Measurements from ENCODE around the gene STXBP3.
"Not testable (repeated sequence)": the region's sequence is repeated elsewhere in the genome, so short reads cannot be mapped to it uniquely, and the experiment has no call there.

The STXBP3 gene

DNA sequence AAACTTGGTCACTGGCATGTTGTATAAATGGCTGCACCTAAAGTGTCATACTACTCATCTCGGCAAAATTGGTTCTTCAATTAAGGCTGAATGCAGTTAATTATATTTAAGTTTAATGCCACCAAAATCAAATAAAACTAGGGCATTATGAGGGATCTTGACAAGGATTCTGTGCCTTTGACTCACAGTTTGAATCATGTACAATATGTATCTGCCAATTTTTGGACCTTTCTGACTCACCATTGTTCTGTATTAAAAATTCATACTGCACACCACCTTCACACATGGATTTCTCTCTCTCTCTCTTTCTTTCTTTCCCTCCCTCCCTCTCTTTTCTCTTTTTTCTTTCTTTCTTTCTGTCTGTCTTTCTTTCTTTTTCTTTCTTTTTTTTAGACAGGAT, 14.1 kb upstream of the STXBP3 start:
- DNase-seq, result no peak

DNA sequence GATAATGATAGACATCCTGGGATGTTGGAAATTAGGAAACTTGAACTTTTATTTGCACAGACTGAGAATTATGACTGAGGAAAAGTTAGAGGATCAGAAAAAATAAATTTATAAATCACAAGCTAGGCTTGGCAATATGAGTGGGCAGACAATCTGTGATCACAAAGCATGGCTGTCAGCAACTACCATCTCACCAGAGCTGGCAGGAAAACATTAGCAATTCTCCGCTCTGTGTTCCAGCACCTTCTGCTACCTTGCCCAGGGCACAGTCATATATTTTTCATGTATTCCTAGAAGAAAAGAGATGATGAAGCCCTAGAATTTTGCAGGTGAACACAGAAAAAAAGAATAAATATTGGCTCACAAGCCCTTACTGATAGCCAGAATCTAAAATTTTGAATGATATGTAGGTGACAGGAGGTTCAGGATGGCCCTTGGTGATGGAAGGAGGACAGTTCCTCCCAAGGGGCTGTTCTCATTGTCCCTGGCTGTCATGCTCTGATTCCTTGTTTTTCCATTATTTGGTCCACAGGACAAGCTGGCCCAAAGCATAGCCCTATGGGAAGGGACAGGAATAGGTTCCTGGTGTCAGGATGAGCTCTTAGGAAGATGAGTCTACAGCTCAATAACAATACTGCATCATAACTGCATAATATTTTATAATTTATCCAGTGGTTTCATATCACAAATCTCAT, 12.2 kb upstream of the STXBP3 start:
- no peak for DNase-seq

DNA sequence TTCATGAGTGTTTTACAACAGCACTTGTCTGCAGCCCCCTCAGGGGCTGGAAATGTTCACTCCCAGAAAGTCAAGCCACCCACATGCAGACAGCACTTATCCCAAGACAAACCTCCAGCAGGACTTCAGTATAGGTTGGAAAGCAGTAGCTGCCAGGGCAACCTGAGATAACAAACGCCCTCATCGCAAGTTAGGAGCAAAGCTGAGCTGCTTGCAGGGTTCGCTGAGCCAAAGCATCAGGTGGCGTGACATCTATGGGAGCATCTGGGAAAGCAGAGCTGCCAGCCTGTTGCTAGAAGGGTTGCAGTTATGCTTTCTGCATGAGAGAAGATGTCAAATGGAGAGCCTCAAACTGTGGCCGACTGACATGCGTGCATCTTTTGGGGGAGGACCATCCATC, 4.2 kb upstream of the STXBP3 start:
- peak in 1 of 2 experiments; percentile 17 for DNase-seq

GRCh38 chr1:108745980-108746381, 493 bp upstream of the STXBP3 start:
- no peak for DNase-seq

GRCh38 chr1:108747171-108747850, 837 bp downstream of the STXBP3 start:
- DNase-seq, result peak; percentile 66 to 72

GRCh38 chr1:108747898-108748297, 1.4 kb downstream of the STXBP3 start:
- DNase-seq, result no peak

- DNase-seq, result no peak
Measured at GRCh38 chr1:108749081-108749480, 2.6 kb downstream of the STXBP3 start.

DNA sequence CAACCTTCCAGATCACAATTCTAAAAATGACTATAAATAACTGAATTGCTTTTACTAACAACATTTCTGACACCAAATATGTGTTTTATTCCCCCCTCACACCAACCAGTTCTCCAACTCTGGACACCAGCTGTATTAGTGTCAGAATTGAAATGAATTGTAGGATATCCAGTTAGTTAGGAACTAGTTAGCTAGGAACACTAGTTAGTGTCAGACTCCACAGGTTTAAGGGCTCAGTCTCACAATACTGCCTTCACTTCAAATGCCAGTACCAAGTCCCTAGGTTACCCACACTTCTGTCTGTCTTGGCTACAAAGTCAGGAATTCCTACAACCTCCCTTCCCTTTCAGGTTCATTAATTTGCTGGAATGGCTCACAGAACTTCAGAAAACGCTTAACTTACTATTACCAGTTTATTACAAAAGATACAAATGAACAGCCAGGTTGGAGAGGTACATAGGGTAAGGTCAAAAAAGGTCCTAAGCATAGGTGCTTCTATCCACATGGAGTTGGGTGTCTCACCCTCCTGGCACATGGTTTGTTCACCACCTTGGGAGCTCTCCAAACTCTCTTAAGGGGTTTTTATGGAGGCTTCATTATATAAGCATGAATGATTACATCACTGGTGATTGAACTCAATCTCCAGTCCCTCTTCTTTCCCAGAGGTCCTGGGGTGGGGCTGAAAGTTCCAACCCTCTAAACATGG, 4.2 kb downstream of the STXBP3 start:
- DNase-seq, result peak; percentile 28 to 71

DNA sequence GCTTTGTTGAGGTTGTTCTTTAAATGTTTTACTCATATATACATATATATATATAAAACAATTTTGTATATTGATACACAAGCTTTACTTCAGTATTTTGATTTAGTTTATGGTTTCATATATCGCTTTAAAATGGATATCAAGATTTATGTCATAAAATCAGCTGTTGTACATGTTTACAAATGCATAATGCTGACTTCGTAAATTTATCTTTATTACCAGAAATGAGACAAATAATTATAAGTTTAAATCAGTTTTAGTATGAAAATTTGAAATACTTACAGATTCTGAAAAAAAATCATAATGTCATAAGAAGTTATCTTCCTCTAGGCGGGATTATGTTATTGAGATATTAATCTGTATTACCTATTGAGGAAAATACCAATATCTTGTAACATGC, 6.9 kb downstream of the STXBP3 start:
- DNase-seq, result no peak

DNA sequence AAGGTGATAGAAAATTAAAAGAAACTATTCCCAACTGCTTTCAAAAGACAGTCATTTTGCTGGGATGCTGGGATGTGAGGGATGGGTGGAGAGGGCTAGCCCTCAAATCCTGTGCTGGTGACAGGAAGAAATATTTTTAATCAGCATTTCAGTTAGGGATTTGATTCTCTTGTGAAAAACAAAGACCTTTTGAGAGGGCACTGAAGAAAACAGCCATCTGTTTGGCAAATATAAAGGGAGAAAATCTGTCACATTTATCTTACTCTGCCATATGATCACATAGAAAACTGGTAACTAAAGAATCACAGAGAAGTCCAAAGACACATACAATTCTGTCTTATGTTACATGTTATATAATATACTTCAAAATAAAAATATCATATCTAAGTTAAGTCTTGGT, 12.3 kb downstream of the STXBP3 start:
- peak in 1 of 2 experiments; percentile 45 for DNase-seq

- DNase-seq, result no peak
Measured at GRCh38 chr1:108767115-108767514, 20.6 kb downstream of the STXBP3 start.

DNA sequence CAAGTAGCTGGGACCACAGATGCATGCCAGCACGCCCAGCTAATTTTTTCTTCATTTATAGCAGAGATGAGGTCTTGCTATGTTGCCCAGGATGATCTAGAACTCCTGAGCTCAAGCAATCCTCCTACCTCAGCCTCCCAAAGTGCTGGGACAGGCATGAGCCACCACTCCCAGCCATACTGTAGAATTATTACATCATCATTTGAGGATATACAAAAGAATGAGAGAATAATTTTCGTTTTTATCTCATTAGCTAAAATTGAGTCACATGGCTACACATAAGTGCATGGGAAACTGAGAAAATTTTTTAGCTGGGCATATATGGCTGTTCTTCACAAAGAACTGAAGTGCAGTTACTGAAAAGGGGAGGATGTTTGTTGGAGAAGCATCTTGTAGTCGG, 21.2 kb downstream of the STXBP3 start:
- DNase-seq, result no peak

- no peak for DNase-seq
Measured at GRCh38 chr1:108777839-108778238, 31.4 kb downstream of the STXBP3 start.

- no peak for DNase-seq
Measured at GRCh38 chr1:108779455-108779854, 33.0 kb downstream of the STXBP3 start.

DNA sequence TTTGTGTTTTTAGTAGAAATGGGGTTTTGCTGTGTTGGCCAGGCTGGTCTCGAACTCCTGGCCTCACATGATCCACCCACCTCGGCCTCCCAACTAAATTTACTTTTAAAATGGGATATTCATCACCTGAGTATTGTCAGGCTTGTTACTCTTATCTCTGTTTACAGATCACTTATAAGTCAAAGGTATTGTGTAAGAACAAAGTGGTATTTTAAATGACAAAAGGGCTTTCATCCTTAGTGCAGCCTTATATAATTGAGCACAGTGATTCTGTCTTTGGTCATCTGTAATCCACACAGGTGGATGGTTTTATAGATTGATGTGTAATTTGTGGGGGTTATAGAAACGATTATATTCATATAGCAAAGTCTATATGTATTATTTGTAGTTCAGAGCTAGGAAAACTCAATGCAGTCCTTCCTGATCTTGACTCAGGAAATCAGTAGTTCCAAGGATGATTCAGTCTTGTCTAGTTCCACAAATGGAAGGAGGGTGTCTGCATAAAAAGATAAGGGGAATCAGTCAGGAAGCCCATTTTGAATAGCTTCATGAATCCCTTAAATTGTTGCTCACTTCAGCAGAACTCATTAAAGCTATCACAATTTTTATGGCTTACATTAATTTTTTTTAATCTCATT, 34.6 kb downstream of the STXBP3 start:
- no peak for DNase-seq

- DNase-seq, result not testable (repeated sequence)
Measured at GRCh38 chr1:108781575-108781944, 35.1 kb downstream of the STXBP3 start.

GRCh38 chr1:108785264-108785663, 38.8 kb downstream of the STXBP3 start:
- DNase-seq, result no peak

- DNase-seq, result no peak
Measured at GRCh38 chr1:108785880-108786279, 39.4 kb downstream of the STXBP3 start.

DNA sequence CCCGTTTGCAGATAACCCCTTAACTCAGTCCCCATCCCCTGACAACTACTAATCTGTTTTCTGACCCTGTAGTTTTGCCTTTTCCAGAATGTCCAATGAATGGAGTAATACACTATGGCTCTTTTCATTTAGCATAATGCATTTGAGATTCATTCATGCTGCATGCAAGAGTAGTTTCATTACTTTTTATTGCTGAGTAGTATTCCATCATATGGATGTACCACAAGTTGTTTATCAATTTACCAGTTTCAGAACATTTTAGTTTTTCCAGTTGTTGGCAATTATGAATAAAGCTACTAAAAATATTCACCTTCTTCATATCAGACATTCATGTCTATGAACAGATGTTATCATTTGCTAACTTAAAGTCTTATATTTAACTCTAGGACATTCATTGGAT, 45.3 kb downstream of the STXBP3 start:
- DNase-seq, result no peak

DNA sequence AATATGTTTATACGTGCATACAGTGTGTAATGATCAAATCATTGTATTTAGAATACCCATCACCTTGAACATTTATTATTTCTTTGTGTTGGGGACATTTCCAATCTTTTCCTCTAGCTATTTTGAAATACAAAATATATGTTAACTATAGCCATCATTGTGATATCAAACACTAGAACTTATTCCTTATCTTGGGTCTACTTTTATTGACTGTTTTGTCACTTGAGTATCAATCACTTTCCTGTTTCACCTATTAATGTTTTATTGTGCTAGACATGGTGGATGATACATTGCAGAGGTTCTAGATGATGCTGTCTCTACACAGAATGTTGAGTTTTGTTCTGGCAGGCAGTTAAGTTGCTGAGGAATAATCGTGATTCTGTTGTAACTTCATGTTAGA, 45.9 kb downstream of the STXBP3 start:
- no peak for DNase-seq

- no peak for DNase-seq
Measured at GRCh38 chr1:108799001-108799400, 52.5 kb downstream of the STXBP3 start.

DNA sequence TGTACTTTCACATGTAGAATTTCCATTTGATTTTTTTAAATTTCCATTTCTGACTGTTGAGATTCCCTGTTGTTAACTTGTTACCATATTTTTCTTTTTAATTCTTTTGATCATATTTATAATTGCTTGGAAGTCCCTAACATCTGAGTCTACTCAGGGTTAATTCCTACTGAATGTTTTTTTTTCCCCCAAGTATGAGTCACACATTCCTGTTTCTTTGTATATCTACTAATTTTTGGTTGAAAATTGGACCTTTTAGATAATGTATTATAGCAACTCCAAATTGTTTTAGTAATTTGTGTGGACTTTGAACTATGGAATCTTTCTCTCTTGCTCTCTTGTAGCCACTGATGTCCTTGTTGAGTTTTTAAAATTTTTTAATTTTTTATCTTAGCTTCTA, 54.6 kb downstream of the STXBP3 start:
- no peak for DNase-seq

DNA sequence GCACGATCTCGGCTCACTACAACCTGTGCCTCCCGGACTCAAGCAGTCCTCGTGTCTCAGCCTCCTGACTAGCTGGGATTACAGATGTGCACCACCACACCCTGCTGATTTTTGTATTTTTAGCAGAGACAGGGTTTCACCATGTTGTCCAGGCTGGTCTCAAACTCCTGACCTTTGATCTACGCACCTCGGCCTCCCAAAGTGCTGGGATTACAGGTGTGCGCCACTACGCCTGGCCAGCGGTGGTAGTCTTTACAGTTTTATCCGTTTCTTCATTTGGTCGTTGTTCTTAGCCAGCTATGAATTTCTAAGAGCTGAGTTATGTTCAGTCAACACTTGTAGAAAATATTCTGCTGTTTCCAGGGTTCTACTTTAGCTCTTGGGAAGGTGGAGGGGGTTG, 57.1 kb downstream of the STXBP3 start:
- no peak for DNase-seq

DNA sequence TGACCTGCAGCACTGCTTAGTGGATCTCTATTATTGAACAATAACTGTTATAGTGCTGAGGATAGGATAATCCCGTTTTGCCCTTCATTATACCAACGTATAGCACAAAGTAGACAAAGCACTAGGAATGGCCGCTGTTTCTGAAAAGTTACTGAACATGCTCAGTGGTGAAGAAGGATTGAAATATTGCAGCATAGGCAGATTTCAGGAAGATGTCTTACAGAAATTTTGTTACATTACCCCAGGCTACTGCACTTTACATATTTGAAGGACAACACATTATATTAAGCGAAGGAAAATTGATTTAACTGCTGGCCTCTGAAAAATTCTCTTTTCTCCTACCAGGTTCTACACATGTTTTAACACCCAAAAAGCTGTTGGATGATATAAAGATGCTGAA, 62.0 kb downstream of the STXBP3 start:
- no peak for DNase-seq
